ENCODE results near the gene ANAPC4. TPM values are rescaled to one million over a fixed set of nuclear protein-coding genes. Genes with fewer than 3 reads are reported as not detected.
"Not testable (repeated sequence)": the region's sequence is repeated elsewhere in the genome, so short reads cannot be mapped to it uniquely, and the experiment has no call there.

ANAPC4 gene, protein sequence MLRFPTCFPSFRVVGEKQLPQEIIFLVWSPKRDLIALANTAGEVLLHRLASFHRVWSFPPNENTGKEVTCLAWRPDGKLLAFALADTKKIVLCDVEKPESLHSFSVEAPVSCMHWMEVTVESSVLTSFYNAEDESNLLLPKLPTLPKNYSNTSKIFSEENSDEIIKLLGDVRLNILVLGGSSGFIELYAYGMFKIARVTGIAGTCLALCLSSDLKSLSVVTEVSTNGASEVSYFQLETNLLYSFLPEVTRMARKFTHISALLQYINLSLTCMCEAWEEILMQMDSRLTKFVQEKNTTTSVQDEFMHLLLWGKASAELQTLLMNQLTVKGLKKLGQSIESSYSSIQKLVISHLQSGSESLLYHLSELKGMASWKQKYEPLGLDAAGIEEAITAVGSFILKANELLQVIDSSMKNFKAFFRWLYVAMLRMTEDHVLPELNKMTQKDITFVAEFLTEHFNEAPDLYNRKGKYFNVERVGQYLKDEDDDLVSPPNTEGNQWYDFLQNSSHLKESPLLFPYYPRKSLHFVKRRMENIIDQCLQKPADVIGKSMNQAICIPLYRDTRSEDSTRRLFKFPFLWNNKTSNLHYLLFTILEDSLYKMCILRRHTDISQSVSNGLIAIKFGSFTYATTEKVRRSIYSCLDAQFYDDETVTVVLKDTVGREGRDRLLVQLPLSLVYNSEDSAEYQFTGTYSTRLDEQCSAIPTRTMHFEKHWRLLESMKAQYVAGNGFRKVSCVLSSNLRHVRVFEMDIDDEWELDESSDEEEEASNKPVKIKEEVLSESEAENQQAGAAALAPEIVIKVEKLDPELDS
- total RNA-seq = 18.2 and 18.8 TPM in 2 replicates

- peak; percentile 5 for DNase-seq (ENCODE audit: extremely low read depth, low read depth, low spot score)
Measured at GRCh38 chr4:25376754-25377571, at the start of gene ANAPC4. TSS of gene ANAPC4 (plus strand) at chr4:25377263. CDS start at chr4:25377428, 165 bp downstream.

DNA sequence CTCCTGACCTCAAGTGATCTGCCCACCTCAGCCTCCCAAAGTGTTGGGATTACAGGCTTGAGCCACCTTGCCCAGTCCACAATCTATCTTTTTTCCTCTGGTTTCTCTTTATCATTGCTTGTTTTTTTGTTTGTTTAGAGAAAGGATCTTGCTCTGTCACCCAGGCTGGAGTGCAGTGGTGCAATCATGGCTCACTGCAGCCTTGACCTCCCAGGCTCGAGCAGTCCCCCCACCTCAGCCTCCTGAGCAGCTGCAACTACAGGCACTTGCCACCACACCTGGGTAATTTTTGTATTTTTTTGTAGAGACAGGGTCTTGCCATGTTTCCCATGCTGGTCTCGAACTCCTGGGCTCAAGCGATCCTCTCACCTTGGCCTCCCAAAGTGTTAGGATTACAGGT is 48.6 kb upstream of the ANAPC4 start:
- DNase-seq (ENCODE audit: extremely low read depth, low read depth, low spot score) = not testable (repeated sequence)

- DNase-seq (ENCODE audit: extremely low read depth, low read depth, low spot score) = no peak
Measured at GRCh38 chr4:25330335-25330734, 46.7 kb upstream of the ANAPC4 start.

GRCh38 chr4:25330905-25331808 is 45.9 kb upstream of the ANAPC4 start:
- DNase-seq (ENCODE audit: extremely low read depth, low read depth, low spot score) = no peak

GRCh38 chr4:25343671-25344070 is 33.4 kb upstream of the ANAPC4 start:
- DNase-seq (ENCODE audit: extremely low read depth, low read depth, low spot score) = no peak

GRCh38 chr4:25345744-25346143 is 31.3 kb upstream of the ANAPC4 start:
- DNase-seq (ENCODE audit: extremely low read depth, low read depth, low spot score) = no peak

- no peak for DNase-seq (ENCODE audit: extremely low read depth, low read depth, low spot score)
Measured at GRCh38 chr4:25346913-25347312, 30.1 kb upstream of the ANAPC4 start.

DNA sequence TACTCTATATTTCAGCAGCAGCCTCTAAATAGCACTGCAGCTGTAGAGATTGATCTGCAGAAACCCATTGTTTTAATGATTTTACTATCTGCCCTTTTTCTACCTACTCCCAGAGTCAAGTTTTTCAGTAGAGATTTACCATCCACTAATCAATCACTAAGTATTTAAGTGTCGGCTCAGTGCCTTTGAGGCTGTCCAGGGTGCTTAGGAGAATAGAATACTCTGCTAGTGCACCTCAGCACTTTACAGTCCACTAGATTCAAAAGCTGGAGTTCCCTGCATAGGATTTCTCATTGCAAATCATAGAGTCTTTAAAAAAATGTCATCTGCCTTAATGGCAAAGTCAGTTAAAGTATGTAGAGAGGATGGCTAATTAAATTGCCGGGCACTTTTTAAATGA is 29.6 kb upstream of the ANAPC4 start:
- no peak for DNase-seq (ENCODE audit: extremely low read depth, low read depth, low spot score)

DNA sequence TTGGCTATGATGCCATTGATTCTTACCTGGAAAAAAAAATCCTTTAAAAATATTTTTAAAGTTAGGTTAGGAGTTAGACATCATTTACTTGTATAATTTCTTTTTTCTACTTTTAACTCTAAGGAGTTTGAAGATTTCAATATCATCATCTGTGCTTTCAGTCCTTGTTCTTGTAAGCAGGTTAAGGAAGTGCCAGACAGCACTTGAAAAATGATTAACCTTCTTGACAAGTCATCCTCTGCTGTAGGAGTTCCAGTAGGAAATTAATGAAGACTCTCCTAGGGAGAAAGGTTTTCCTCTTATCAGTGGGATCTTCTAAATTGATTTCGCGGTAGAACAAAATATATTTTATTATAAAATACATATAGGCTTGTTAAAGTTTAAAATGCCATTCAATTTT is 29.1 kb upstream of the ANAPC4 start:
- no peak for DNase-seq (ENCODE audit: extremely low read depth, low read depth, low spot score)

DNA sequence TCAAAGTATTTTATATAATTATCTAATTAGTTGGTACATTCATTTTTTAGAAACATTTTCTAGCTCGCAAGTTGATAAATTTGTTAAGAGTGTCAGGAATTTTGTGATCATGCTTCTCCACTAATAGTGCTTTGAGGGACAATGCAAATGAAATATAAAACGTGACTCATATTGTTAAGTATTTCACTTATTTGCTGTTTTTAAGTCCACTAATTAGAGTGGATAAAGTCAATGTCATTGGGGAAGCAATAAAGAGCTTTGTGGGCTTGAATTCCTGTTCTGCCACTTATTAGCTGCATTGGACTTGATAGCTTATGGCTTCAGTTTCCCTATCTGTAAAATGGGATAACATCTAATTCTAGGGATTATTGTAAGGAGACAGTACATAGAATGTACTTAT is 26.5 kb upstream of the ANAPC4 start:
- no peak for DNase-seq (ENCODE audit: extremely low read depth, low read depth, low spot score)

DNA sequence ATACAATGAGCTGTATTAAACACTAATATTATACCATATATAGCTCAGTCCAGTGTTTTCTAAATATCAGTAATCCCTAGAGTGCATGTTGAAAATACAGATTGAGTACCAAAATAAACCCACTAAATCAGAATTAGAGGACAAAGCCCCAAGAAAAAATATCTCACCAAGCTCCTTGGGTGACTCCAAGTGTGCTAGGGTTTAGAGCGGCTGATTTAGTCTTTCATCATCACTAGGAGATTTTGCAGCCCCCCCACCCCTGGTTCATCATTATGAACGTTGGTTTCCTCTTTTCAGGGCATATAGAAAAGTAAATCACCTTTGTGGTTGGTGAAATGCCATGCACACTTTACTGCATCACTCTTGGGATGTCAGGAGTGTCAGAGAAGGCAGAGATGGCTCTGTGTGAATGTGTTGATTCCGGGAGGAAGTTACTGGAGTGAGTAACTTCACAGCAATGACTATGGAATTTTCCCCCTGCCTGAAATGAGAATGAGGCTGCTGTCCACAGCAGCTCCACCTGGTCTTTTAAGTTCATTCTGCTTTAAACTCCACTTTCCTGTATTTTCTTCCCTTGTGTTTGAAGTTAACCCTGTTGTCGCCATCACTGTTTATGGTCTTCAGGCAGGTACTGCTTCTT is 25.2 kb upstream of the ANAPC4 start:
- DNase-seq (ENCODE audit: extremely low read depth, low read depth, low spot score) = no peak

GRCh38 chr4:25356068-25356467 is 21.0 kb upstream of the ANAPC4 start:
- no peak for DNase-seq (ENCODE audit: extremely low read depth, low read depth, low spot score)

DNA sequence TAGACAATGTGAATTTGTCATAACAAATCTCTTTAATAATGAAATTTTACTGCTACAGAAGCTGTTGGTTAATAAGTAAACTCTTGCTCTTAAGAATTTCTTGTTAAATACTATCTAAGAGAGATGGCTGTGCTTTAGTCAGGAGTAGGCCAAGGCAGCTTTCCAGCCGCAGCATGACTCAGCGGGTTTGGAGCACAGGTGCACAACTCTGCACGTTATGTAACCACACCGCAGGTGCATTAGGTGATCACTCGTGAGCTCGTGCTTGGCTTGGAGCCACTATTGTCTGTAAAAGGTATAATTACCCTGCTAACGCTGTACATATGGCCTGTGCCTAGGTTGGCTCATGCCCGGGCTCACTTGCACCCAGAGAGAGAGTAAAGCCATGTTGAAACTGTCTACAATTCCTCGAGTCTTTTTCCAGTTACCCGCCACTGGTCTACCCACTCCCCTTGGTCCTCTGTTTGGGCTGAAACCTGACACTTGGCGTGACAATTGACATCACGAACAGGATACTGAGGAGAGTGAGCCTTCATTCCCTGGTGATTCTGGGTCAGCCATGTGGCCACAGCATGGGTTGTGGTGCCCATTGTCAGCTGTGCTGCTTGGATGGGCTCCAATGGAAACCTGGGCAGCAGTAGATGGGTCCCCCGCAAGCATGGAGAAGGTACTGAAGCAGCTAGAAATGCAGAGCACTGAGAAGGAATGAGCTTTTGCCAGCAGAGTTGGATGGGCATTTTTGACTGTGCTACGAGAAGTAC is 18.4 kb upstream of the ANAPC4 start:
- no peak for DNase-seq (ENCODE audit: extremely low read depth, low read depth, low spot score)

GRCh38 chr4:25361253-25361652 is 15.8 kb upstream of the ANAPC4 start:
- no peak for DNase-seq (ENCODE audit: extremely low read depth, low read depth, low spot score)

GRCh38 chr4:25367004-25367621 is 9.9 kb upstream of the ANAPC4 start:
- DNase-seq (ENCODE audit: extremely low read depth, low read depth, low spot score) = peak; percentile 39

GRCh38 chr4:25367877-25368276 is 9.2 kb upstream of the ANAPC4 start:
- DNase-seq (ENCODE audit: extremely low read depth, low read depth, low spot score) = no peak

GRCh38 chr4:25368315-25368714 is 8.7 kb upstream of the ANAPC4 start:
- DNase-seq (ENCODE audit: extremely low read depth, low read depth, low spot score) = no peak

DNA sequence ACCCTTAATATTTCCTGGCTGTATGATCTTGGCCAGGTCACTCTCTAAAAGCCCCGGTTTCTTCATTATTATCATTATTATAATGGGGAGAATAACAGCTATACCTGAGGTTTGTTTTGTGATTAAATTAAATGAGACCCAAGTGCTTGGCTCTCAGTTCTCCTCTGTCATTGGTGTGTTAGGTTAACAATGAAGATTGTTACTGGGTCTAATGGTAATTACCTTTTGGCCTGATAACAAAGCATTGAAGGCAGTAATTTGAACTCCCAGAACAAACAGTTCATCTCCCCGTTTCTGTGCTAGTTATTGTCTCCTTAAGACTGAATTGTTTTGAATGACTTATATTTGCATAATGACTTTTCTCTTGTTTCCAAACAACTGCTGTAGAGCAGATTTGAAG is 6.8 kb upstream of the ANAPC4 start:
- DNase-seq (ENCODE audit: extremely low read depth, low read depth, low spot score) = no peak
